Stimulated activated CD4-positive, alpha-beta T cell treated with anti-CD3 and anti-CD28 coated beads, TNF-alpha, amount 100 ng/mL, for 4 hours (primary cell): ENCODE data around the gene TRIM52.
"Not testable (repeated sequence)": the region's sequence is repeated elsewhere in the genome, so short reads cannot be mapped to it uniquely, and the experiment has no call there.

Experiments
- DNase-seq, 3 experiments: peaks; one replicate each; pipeline ENCODE4 v3.0.0-alpha.2; 2020; ENCODE audit warnings: low read depth in 3 of 3

The TRIM52 gene

DNA sequence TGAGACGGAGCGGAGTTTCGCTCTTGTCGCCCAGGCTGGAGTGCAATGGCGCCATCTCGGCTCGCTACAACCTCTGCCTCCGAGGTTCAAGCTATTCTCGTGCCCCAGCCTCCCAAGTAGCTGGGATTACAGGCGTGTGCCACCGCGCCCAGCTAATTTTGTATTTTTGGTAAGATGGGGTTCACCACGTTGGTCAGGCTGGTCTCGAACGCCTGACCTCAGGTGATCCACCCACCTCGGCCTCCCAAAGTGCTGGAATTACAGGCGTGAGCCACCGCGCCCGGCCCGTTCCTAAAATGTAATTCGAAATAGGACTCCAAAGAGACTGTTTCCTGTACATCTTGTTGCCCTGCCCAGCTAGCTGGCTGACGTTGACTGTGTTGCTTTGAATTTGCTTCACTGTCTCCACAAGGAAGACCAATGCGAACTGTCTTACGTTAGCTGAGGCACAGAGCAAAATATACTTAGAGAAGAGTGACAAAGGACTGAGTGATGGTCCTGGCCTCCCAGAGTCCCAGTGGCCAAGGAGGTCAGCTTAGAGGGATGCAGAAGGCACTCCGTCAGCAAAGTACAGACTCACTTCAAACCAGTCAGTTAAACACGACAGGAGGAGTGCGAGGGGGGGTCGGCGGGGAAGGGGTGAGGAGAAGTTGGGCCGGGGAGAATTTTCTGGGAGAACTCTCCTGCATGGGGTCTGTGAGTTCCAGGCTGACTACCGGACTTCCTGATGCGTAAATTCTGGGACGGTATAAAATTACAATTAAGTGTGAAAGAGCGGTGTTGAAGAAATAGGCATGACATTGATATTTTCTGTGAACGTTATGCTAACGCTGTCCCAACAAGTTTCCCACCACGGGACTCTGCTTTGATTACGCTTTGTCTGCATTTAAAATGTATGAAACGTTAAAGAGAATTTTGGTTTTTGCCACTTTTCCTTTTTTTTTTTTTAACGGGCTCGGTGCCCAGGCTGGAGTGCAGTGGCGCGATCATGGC, 44.6 kb downstream of the TRIM52 start:
- no peak for DNase-seq

DNA sequence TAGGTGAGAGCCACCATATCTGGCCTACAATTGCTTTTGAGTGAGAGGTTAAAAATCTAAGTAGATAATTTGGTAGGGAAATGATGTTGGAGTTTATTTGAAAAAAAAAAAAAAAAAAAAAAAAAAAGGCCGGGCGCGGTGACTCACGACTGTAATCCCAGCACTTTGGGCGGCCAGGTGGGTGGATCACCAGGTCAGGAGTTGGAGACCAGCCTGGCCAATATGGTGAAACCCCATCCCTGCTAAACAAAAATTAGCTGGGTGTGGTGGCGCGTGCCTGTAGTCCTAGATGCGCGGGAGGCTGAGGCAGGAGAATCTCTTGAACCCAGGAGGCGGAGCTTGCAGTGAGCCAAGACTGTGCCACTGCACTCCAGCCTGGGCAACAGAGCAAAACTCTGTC, 46.7 kb downstream of the TRIM52 start:
- not testable (repeated sequence) for DNase-seq

DNA sequence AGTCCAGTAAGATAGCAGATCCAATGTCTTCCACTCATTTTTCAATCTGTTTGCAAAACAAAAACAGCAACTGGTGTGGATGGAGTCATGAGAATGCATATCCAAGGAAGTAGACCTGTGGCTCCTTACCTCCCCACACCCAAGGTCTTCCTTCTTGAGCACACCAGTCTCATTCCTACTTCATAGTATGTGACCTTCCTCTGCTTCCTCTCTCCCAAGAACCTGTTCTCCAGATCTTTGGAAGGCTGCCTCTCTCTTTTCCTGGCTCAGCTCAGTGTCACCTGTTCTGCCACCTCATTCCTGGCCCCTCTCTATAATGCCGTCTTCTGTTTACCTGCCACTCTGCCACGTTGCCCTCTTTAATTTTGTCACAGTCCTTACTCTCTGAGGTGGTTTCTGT, 48.0 kb downstream of the TRIM52 start:
- no peak for DNase-seq

DNA sequence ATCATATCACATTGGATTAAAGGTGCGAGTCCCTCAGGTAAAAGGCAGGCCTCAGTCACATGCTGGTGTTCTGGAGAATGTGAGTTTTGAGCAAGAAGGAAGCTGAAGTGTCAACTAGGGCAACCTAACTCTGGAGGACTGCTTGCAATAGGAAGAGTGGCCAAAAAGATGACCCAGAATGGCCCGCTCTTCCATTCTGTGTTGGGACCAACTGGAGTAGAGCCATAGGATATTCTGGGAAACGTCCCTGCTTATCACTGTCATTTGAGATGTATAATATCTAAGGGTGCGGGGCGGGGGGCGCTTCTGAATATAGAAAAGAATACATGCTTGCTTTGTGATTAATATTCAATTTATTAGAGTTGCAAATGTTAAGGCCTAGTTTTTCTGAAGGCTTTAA, 48.9 kb downstream of the TRIM52 start:
- DNase-seq = no peak

DNA sequence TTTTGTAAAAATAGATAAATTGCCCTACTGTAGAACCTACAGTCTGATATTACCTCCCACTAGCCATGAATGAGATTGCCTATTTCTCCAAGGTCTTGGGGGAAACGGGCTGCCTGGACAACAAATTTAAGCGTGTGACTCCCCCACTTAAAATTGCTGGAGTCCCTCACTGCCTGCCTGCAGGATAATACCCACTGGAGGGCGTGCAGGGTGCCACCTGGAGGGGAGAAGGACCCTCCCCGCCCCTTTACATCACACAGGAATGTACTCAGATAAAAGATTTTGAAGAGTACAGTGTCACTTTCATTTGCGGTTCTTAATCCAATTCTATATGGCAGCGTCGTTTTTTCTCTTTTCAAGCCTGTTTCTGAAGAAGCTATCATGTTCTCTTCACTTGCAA, 49.7 kb downstream of the TRIM52 start:
- DNase-seq = no peak

DNA sequence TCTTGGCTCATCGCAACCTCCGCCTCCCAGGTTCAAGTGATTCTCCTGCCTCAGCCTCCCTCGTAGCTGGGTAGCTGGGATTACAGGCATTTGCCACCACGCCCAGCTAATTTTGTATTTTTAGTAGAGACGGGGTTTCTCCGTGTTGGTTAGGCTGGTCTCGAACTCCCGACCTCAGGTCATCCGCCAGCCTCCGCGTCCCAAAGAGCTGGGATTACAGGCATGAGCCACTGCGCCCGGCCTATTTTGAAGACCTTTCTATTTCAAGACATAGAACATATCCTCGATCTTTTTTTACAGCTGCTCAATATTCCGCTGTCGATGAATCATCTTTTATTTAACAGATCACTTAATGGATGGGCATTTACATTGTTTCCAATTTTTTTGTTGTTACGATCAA, 50.2 kb downstream of the TRIM52 start:
- DNase-seq = not testable (repeated sequence)

DNA sequence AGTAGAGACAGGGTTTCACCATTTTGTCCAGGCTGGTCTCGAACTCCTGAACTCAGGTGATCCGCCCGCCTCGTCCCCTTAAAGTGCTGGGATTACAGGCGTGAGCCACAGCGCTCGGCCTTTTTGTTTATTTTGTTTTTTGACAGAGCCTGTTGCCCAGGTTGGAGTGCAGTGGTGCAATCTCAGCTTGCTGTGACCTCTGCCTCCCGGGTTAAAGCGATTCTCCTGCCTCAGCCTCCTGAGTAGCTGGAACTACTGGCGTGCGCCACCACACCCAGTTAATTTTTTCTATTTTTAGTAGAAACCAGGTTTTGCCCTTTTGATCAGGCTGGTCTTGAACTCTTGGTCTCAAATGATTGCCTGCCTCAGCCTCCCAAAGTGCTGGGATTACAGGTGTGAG, 50.8 kb downstream of the TRIM52 start:
- not testable (repeated sequence) for DNase-seq

DNA sequence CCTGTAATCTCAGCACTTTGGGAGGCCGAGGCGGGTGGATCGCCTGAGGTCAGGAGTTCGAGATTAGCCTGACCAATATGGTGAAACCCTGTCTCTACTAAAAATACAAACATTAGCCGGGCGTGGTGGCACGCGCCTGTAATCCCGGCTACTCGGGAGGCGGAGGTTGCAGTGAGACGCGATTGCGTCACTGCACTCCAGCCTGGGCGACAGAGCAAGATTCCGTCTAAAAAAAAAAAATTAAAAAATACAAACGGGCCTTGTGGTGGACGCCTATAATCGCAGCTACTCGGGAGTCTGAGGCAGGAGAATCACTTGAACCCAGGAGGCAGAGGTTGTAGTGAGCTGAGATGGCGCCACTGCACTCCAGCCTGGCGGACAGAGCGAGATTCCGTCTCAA, 51.9 kb downstream of the TRIM52 start:
- DNase-seq = not testable (repeated sequence)

DNA sequence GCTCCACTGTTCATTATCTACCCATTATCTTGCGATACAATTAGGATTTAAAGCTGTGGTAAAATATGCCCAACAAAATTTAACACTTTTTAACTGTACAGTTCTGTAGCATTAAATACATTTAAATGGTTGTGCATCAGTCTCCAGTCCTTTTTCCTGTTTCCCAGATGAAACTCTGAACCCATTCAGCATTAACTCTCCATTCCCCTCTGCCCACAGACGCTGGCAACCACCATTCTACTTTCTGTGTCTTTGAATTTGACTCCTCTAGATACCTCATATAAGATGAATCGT, 53.0 kb downstream of the TRIM52 start:
- no peak for DNase-seq

DNA sequence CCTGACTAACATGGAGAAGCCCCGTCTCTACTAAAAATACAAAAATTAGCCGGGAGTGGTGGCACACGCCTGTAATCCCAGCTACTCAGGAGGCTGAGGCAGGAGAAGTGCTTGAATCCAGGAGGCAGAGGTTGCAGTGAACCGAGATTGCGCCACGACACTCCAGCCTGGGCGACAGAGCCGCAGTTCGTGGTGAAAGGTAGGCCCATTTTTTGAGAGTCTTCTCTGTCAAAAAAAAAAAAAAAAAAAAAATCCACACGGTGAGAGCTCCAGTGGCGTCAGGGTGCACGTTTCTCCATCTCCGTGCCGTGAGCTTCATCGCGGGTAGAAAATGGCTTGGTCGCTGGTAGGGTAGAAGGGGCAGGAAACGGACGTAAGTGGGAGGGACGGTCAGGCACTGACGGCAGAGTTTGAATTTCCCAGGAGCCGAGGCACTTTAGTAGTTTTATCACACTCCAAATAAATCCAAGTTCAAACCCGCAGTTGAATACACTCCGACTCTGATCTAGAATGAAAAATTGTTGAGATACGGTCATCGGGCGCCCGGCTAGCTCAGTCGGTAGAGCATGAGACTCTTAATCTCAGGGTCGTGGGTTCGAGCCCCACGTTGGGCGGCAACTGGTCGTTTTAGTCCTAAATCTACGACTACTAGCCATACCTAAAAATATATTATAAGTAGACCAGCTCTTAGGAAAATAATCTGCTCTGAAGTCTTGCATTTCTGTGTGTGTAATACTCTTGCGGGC, 53.6 kb downstream of the TRIM52 start:
- peak; percentile 74 to 94 (median 78) for DNase-seq

DNA sequence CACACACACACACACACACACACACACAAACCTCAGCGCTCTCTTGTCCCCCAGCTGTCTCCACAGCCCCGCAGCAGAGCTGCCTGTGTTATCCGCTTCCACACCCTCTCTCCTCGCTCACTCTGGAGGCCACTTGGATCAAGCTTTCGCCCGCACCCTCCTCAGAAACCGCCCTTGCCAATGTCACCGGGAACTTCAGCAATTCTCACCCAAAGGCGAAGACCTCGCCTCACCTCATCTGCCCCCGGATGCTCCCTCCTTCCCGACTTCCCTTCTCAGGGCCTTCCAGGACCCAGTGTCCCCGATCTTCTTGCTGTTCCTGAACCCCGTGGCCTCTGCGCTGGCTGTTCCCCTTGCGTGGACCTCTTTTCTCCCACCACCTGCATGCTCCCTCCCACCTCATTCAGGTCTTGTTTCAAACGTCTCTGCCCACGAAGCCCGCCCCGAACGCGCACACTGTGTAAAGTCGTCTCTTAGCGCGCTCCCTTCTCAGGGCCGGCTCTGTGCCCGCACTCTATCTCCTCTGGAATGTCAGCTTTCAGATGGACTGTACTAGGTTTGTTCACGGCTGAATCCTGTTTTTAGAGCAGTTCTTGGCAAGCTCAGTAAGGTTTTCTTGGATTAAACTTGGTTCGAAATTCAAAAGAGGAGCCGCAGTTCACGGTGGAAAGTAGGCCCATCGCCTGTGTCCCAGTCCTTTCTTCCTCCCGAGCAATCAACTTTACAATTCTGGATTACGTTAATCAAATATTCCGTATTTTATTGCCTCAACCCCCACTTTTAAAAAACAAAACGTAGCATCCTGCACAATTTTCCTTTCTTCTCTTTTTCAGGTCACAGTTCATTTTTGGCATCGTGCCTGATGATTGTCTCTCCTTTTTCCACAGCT, 54.9 kb downstream of the TRIM52 start:
- peak in 1 of 3 experiments; percentile 17 for DNase-seq
